ENCODE data around the gene PDGFRB. TPM values are rescaled to one million over a fixed set of nuclear protein-coding genes. Genes with fewer than 3 reads are reported as not detected.

The PDGFRB gene
- polyA plus RNA-seq, 1 donor (not counting 4 experiments of a cell fraction or from before 2014, with no cell fraction given) = 0.14 TPM

GRCh38 chr5:150156540-150156939 is 895 bp upstream of the PDGFRB start:
- FAIRE-seq = no peak
- TF ChIP-seq CTCF (optimal IDR thresholded peaks at IDR 0.05 in 1 of 3, IDR thresholded peaks at IDR 0.05 in 1 of 3, conservative IDR thresholded peaks at IDR 0.05 in 1 of 3; ENCODE audit: extremely low read depth in 1 of 3, insufficient read depth in 2 of 3, low read length in 3 of 3) (no peak), EZH2 (IDR thresholded peaks at IDR 0.05; ENCODE audit: low read length) (no peak)

GRCh38 chr5:150156027-150156368 is 353 bp upstream of the PDGFRB start:
- no peak for DNase-seq (ENCODE audit: low read depth, low spot score)
- no peak for FAIRE-seq
- Histone ChIP-seq H3K9me1 (ENCODE audit: control insufficient read depth, extremely low read depth, insufficient read depth, low read length) (no peaks in the 10 kb centered on the region), H3K4me2 (ENCODE audit: control insufficient read depth, extremely low read depth, insufficient read depth, low read depth, low read length) (no peak overlapping the region), H4K20me1 (ENCODE audit: control insufficient read depth, extremely low read depth, insufficient read depth, low read length) (no peaks in the 10 kb centered on the region), H3K27me3 (ENCODE audit: control insufficient read depth, extremely low read depth, insufficient read depth, low read length) (peaks cover 39% of the 10 kb centered on the region), H3K9ac (ENCODE audit: control insufficient read depth, extremely low read depth, insufficient read depth, low read length) (no peak overlapping the region), H3K27ac (ENCODE audit: control insufficient read depth, insufficient read depth, low read length) (no peak overlapping the region), H3K4me1 (ENCODE audit: control insufficient read depth, extremely low read depth, insufficient read depth, low read length) (no peaks in the 10 kb centered on the region), H3K79me2 (ENCODE audit: control insufficient read depth, insufficient read depth, low read length) (no peaks in the 10 kb centered on the region), H3K36me3 (ENCODE audit: control insufficient read depth in 2 of 2, extremely low read depth in 1 of 2, insufficient read depth in 2 of 2, low read length in 2 of 2) (no peaks in the 10 kb centered on the region), H3K9me3 (ENCODE audit: control insufficient read depth, low read depth, low read length) (no peaks in the 10 kb centered on the region), H3K4me3 (ENCODE audit: control insufficient read depth in 2 of 3, extremely low read depth in 1 of 3, insufficient read depth in 2 of 3, low read depth in 1 of 3, low read length in 3 of 3) (no peak overlapping the region), H2AFZ (ENCODE audit: control insufficient read depth, low read length) (no peak overlapping the region)
- dilution Hi-C loops (cut with MboI; ENCODE audit: extremely low pct_ligation_motif_present, low sequenced_read_pairs) = no loop called here
- TF ChIP-seq CTCF (optimal IDR thresholded peaks at IDR 0.05 in 1 of 3, IDR thresholded peaks at IDR 0.05 in 1 of 3, conservative IDR thresholded peaks at IDR 0.05 in 1 of 3; ENCODE audit: extremely low read depth in 1 of 3, insufficient read depth in 2 of 3, low read length in 3 of 3) = no peak
- peak; percentile 15 for TF ChIP-seq EZH2 (IDR thresholded peaks at IDR 0.05; ENCODE audit: low read length)

More at GRCh38 chr5:150156540-150156939, 895 bp upstream of the PDGFRB start:
- no peak for DNase-seq (ENCODE audit: low read depth, low spot score)
- H4K20me1 ChIP-seq (ENCODE audit: control insufficient read depth, extremely low read depth, insufficient read depth, low read length) = no peaks in the 10 kb centered on the region
- H3K9ac ChIP-seq (ENCODE audit: control insufficient read depth, extremely low read depth, insufficient read depth, low read length) = no peak overlapping the region
- no peaks in the 10 kb centered on the region for H3K4me1 ChIP-seq (ENCODE audit: control insufficient read depth, extremely low read depth, insufficient read depth, low read length)
- H3K4me3 ChIP-seq (ENCODE audit: control insufficient read depth in 2 of 3, extremely low read depth in 1 of 3, insufficient read depth in 2 of 3, low read depth in 1 of 3, low read length in 3 of 3) = no peak overlapping the region
- H3K27me3 ChIP-seq (ENCODE audit: control insufficient read depth, extremely low read depth, insufficient read depth, low read length) = peaks cover 39% of the 10 kb centered on the region
- dilution Hi-C loops (cut with MboI; ENCODE audit: extremely low pct_ligation_motif_present, low sequenced_read_pairs) = no loop called here
- H3K4me2 ChIP-seq (ENCODE audit: control insufficient read depth, extremely low read depth, insufficient read depth, low read depth, low read length) = no peak overlapping the region
- no peaks in the 10 kb centered on the region for H3K79me2 ChIP-seq (ENCODE audit: control insufficient read depth, insufficient read depth, low read length)
- H3K9me3 ChIP-seq (ENCODE audit: control insufficient read depth, low read depth, low read length) = no peaks in the 10 kb centered on the region
- H3K9me1 ChIP-seq (ENCODE audit: control insufficient read depth, extremely low read depth, insufficient read depth, low read length) = no peaks in the 10 kb centered on the region
- no peak overlapping the region for H2AFZ ChIP-seq (ENCODE audit: control insufficient read depth, low read length)
- no peaks in the 10 kb centered on the region for H3K36me3 ChIP-seq (ENCODE audit: control insufficient read depth in 2 of 2, extremely low read depth in 1 of 2, insufficient read depth in 2 of 2, low read length in 2 of 2)
- H3K27ac ChIP-seq (ENCODE audit: control insufficient read depth, insufficient read depth, low read length) = no peak overlapping the region
